GM19328 (cell line): ENCODE data around the gene HYDIN.
"Not testable (repeated sequence)": the region's sequence is repeated elsewhere in the genome, so short reads cannot be mapped to it uniquely, and the experiment has no call there.

Source experiments
- ATAC-seq: cut with Tn5 transposase; IDR thresholded peaks from one replicate; pipeline ENCODE4 v1.9.1; 2021; ENCODE audit warnings: mild to moderate bottlenecking, moderate library complexity; ENCODE audit not compliant: unreplicated experiment

HYDIN gene

GRCh38 chr16:71143246-71143645 lies 87.3 kb downstream of the HYDIN start:
- not testable (repeated sequence) for ATAC-seq

GRCh38 chr16:71110565-71110964 lies 120.0 kb downstream of the HYDIN start:
- ATAC-seq: not testable (repeated sequence)

- not testable (repeated sequence) for ATAC-seq
These were observed 120.8 kb downstream of the HYDIN start for GRCh38 chr16:71109656-71110208.

GRCh38 chr16:71105881-71106280 lies 124.6 kb downstream of the HYDIN start:
- not testable (repeated sequence) for ATAC-seq

- ATAC-seq: not testable (repeated sequence)
These were observed 146.9 kb downstream of the HYDIN start for GRCh38 chr16:71083573-71083972.

GRCh38 chr16:71080777-71081176 lies 149.7 kb downstream of the HYDIN start:
- ATAC-seq: not testable (repeated sequence)

- not testable (repeated sequence) for ATAC-seq
These were observed 150.3 kb downstream of the HYDIN start for GRCh38 chr16:71080262-71080661.

- ATAC-seq: not testable (repeated sequence)
These were observed 159.9 kb downstream of the HYDIN start for GRCh38 chr16:71070651-71071050.

- ATAC-seq: not testable (repeated sequence)
These were observed 160.7 kb downstream of the HYDIN start for GRCh38 chr16:71069842-71070241.

- not testable (repeated sequence) for ATAC-seq
These were observed 176.5 kb downstream of the HYDIN start for GRCh38 chr16:71053897-71054609.

- not testable (repeated sequence) for ATAC-seq
These were observed 180.2 kb downstream of the HYDIN start for GRCh38 chr16:71050307-71050706.

- ATAC-seq: not testable (repeated sequence)
These were observed 191.0 kb downstream of the HYDIN start for GRCh38 chr16:71039368-71040111.

- not testable (repeated sequence) for ATAC-seq
These were observed 192.1 kb downstream of the HYDIN start for GRCh38 chr16:71038421-71038820.

GRCh38 chr16:71037987-71038386 lies 192.5 kb downstream of the HYDIN start:
- not testable (repeated sequence) for ATAC-seq

- ATAC-seq: not testable (repeated sequence)
These were observed 202.3 kb downstream of the HYDIN start for GRCh38 chr16:71028032-71028727.

GRCh38 chr16:71027511-71027910 lies 203.0 kb downstream of the HYDIN start:
- ATAC-seq: not testable (repeated sequence)

- not testable (repeated sequence) for ATAC-seq
These were observed 206.6 kb downstream of the HYDIN start for GRCh38 chr16:71023851-71024439.

GRCh38 chr16:71021961-71022537 lies 208.5 kb downstream of the HYDIN start:
- not testable (repeated sequence) for ATAC-seq

- not testable (repeated sequence) for ATAC-seq
These were observed 211.3 kb downstream of the HYDIN start for GRCh38 chr16:71019067-71019682.

- not testable (repeated sequence) for ATAC-seq
These were observed 215.1 kb downstream of the HYDIN start for GRCh38 chr16:71015419-71015818.
